Fibroblast of pulmonary artery (primary cell): ENCODE data around the gene GABPB1.

Source experiments
- DNase-seq: peaks from one replicate; pipeline ENCODE4 v3.0.0-alpha.2; 2010; ENCODE audit warnings: low read depth
- H3K4me3 ChIP-seq: replicated peaks from 2 replicates; pipeline ENCODE4 v1.5.1; 2011; ENCODE audit warnings: low read depth, mild to moderate bottlenecking, control low read depth, low read length, moderate library complexity
- CTCF ChIP-seq: IDR thresholded peaks from 2 replicates; pipeline ENCODE4 v1.5.1; 2011; ENCODE audit warnings: mild to moderate bottlenecking, control low read depth, low read length, inconsistent platforms; ENCODE audit errors: missing control alignments

GABPB1 gene

DNA sequence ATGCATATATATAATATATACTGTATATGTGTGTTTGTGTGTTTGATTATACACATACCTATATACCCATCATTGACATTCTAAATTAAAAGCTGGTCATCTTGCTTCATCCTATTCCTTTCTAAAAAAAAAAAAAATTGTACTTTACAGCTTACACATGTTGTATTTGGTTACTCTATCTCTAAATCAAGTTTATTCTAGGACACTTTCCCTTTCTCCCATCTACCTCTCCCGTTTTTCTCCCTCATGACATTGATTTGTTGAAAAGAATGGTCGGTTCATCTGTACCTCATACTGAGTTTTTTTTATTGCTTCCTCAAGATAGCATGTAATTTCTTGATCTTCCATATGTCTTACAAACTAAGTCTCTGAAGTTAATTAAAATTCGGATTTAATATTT, 26.9 kb downstream of the GABPB1 start:
- no peak for DNase-seq
- no peak for TF ChIP-seq CTCF
- no peak overlapping the region for H3K4me3 ChIP-seq

DNA sequence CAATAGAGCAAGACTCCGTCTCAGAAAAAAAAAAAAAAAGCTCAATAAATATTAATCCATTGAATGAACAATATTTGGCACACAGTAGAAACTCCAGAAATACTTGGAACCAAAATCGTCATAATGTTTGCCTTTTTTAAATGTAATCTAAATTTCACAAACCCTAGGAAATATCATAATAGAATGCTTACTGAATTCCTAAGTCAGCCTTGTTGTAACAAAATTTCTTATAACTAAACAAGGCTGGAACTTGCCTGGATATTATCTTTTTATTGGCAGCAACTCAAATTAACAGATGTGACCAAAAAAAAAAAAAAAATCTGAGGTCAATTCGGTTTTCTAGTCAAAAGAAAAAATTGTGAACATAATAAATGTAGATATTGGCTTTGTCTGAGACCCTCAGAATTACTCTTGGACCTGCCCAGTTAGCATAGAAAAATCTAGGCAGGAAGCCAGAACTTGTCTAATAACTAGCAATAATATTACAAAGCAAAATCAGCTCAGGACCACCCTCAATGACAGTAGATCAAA, 33.3 kb downstream of the GABPB1 start:
- H3K4me3 ChIP-seq = no peak overlapping the region
- no peak for TF ChIP-seq CTCF
- DNase-seq = no peak

DNA sequence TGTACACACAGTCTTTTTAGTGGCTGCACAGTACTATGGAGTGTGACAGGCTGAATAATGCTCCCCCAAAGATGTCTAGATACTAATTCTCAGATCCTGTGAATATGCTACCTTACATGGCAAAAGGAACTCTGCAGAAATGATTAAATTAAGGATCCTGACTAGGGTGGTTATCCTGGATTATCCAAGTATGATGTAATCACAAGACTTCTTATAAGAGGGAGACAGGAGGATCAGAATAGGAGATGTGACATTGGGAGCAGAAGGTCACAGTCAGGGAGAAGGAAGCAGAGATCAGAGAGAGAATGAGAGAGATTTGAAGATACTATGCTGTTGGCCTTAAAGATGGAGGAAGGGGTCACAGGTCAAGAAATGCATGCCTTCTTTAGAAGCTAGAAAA, 34.5 kb downstream of the GABPB1 start:
- DNase-seq = no peak
- no peak for TF ChIP-seq CTCF
- no peak overlapping the region for H3K4me3 ChIP-seq

GRCh38 chr15:50318697-50319096, 36.3 kb downstream of the GABPB1 start:
- H3K4me3 ChIP-seq = no peak overlapping the region
- DNase-seq = no peak

GRCh38 chr15:50315814-50316630, 39.0 kb downstream of the GABPB1 start:
- DNase-seq = peak; percentile 73
- no peak overlapping the region for H3K4me3 ChIP-seq
- peak; percentile 67 for TF ChIP-seq CTCF

More at GRCh38 chr15:50318697-50319096, 36.3 kb downstream of the GABPB1 start:
- TF ChIP-seq CTCF = no peak

DNA sequence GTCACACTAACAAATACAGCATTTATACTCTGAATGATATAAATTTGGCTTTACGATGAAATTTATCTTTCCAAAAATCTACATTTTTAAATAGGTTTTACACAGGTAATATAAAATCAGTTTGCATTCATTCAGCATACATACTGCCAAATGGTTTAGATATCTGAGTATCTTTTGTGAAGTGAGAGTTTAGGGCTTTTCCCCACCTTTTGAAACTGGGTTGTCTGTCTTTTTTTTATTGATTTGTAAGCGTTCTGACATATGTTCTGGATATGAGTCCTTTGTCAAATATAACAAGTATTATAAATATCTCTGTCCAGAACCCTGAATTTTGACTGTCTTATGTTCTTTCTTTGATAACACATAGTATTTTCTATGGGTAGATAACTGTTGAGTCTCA, 42.4 kb downstream of the GABPB1 start:
- no peak overlapping the region for H3K4me3 ChIP-seq
- no peak for TF ChIP-seq CTCF

GRCh38 chr15:50307799-50308198, 47.2 kb downstream of the GABPB1 start:
- DNase-seq = no peak
- H3K4me3 ChIP-seq = no peak overlapping the region
- no peak for TF ChIP-seq CTCF

More for the DNA sequence above, 42.4 kb downstream of the GABPB1 start:
- DNase-seq = no peak
